Measurements from ENCODE around the gene IL4. TPM values are rescaled to one million over a fixed set of nuclear protein-coding genes. Genes with fewer than 3 reads are reported as not detected.

IL4 gene
- total and polyA plus RNA-seq, 4 donors = 0.43 TPM; not detected in 3

- H3K36me3 ChIP-seq (ENCODE audit: control insufficient read depth, insufficient read depth, low read length) = no peaks in the 10 kb centered on the region
- H3K27ac ChIP-seq (ENCODE audit: low read depth, low read length) = no peak overlapping the region
- no peak for DNase-seq (ENCODE audit: low read depth in 4 of 6, low spot score in 6 of 6)
- H3K27me3 ChIP-seq (ENCODE audit: control insufficient read depth, insufficient read depth, low read length) = no peaks in the 10 kb centered on the region
- H3K9me3 ChIP-seq (ENCODE audit: control insufficient read depth, insufficient read depth, low read length) = no peaks in the 10 kb centered on the region
- no peak overlapping the region for H3K4me3 ChIP-seq (ENCODE audit: low read depth, low read length)
- H3K4me1 ChIP-seq (ENCODE audit: control insufficient read depth, insufficient read depth, low read length) = peaks cover 5% of the 10 kb centered on the region
- 85% methylated on average over 13 of the region's 16 CpGs for WGBS (ENCODE audit: insufficient coverage)
Observed at GRCh38 chr5:132669966-132670882, 3.6 kb upstream of the IL4 start.

GRCh38 chr5:132671000-132671399 lies 2.8 kb upstream of the IL4 start:
- WGBS (ENCODE audit: insufficient coverage) = no CpG with 5 or more reads among the region's 3 CpGs
- no peaks in the 10 kb centered on the region for H3K36me3 ChIP-seq (ENCODE audit: control insufficient read depth, insufficient read depth, low read length)
- H3K9me3 ChIP-seq (ENCODE audit: control insufficient read depth, insufficient read depth, low read length) = no peaks in the 10 kb centered on the region
- no peak overlapping the region for H3K27ac ChIP-seq (ENCODE audit: low read depth, low read length)
- H3K4me3 ChIP-seq (ENCODE audit: low read depth, low read length) = no peak overlapping the region
- no peaks in the 10 kb centered on the region for H3K27me3 ChIP-seq (ENCODE audit: control insufficient read depth, insufficient read depth, low read length)
- H3K4me1 ChIP-seq (ENCODE audit: control insufficient read depth, insufficient read depth, low read length) = peaks cover 5% of the 10 kb centered on the region
- no peak for DNase-seq (ENCODE audit: low read depth in 4 of 6, low spot score in 6 of 6)

- no peaks in the 10 kb centered on the region for H3K9me3 ChIP-seq (ENCODE audit: control insufficient read depth, insufficient read depth, low read length)
- no peaks in the 10 kb centered on the region for H3K27me3 ChIP-seq (ENCODE audit: control insufficient read depth, insufficient read depth, low read length)
- no peak overlapping the region for H3K27ac ChIP-seq (ENCODE audit: low read depth, low read length)
- no CpG with 5 or more reads among the region's 1 CpG for WGBS (ENCODE audit: insufficient coverage)
- no peak for DNase-seq (ENCODE audit: low read depth in 4 of 6, low spot score in 6 of 6)
- no peaks in the 10 kb centered on the region for H3K4me1 ChIP-seq (ENCODE audit: control insufficient read depth, insufficient read depth, low read length)
- no peaks in the 10 kb centered on the region for H3K36me3 ChIP-seq (ENCODE audit: control insufficient read depth, insufficient read depth, low read length)
- no peak overlapping the region for H3K4me3 ChIP-seq (ENCODE audit: low read depth, low read length)
Observed at GRCh38 chr5:132673488-132673887, 301 bp upstream of the IL4 start.

- Histone ChIP-seq H3K9me3 (ENCODE audit: control insufficient read depth, insufficient read depth, low read length) (no peaks in the 10 kb centered on the region), H3K27me3 (ENCODE audit: control insufficient read depth, insufficient read depth, low read length) (no peaks in the 10 kb centered on the region), H3K36me3 (ENCODE audit: control insufficient read depth, insufficient read depth, low read length) (no peaks in the 10 kb centered on the region), H3K4me3 (ENCODE audit: low read depth, low read length) (no peak overlapping the region), H3K4me1 (ENCODE audit: control insufficient read depth, insufficient read depth, low read length) (no peaks in the 10 kb centered on the region), H3K27ac (ENCODE audit: low read depth, low read length) (no peak overlapping the region)
- 75% methylated on average over 7 of the region's 13 CpGs for WGBS (ENCODE audit: insufficient coverage)
- DNase-seq (ENCODE audit: low read depth in 4 of 6, low spot score in 6 of 6) = no peak
Observed at GRCh38 chr5:132674671-132675506, 1.1 kb downstream of the IL4 start.

- H3K4me1 ChIP-seq (ENCODE audit: control insufficient read depth, insufficient read depth, low read length) = no peaks in the 10 kb centered on the region
- no peaks in the 10 kb centered on the region for H3K9me3 ChIP-seq (ENCODE audit: control insufficient read depth, insufficient read depth, low read length)
- no peaks in the 10 kb centered on the region for H3K27me3 ChIP-seq (ENCODE audit: control insufficient read depth, insufficient read depth, low read length)
- 97% methylated on average over 7 of the region's 11 CpGs for WGBS (ENCODE audit: insufficient coverage)
- DNase-seq (ENCODE audit: low read depth in 4 of 6, low spot score in 6 of 6) = no peak
- no peak overlapping the region for H3K27ac ChIP-seq (ENCODE audit: low read depth, low read length)
- H3K4me3 ChIP-seq (ENCODE audit: low read depth, low read length) = no peak overlapping the region
- H3K36me3 ChIP-seq (ENCODE audit: control insufficient read depth, insufficient read depth, low read length) = no peaks in the 10 kb centered on the region
Observed at GRCh38 chr5:132675936-132676689, 2.3 kb downstream of the IL4 start.

DNA sequence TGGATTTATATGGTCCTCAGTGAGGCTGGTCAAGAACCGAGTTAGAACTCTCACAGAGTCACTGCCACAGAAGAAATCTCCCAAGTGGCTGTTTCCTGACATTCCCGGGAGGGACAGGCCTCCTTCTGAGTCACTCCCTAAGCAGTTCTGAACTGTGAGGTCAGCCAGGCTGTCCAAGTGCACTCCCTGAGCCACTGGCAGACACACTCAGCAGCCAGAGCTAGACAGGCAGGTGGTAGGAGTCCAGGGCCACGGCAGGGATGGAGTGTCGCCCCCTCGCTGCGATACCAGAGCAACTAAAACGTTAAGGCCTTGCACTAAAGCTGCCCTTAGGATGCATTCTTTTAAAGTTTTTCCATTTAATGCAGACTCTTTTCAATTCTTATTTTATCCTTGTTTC lies 3.4 kb downstream of the IL4 start:
- Histone ChIP-seq H3K9me3 (ENCODE audit: control insufficient read depth, insufficient read depth, low read length) (no peaks in the 10 kb centered on the region), H3K27ac (ENCODE audit: low read depth, low read length) (no peak overlapping the region), H3K36me3 (ENCODE audit: control insufficient read depth, insufficient read depth, low read length) (no peaks in the 10 kb centered on the region), H3K27me3 (ENCODE audit: control insufficient read depth, insufficient read depth, low read length) (no peaks in the 10 kb centered on the region), H3K4me1 (ENCODE audit: control insufficient read depth, insufficient read depth, low read length) (no peaks in the 10 kb centered on the region), H3K4me3 (ENCODE audit: low read depth, low read length) (no peak overlapping the region)
- no peak for DNase-seq (ENCODE audit: low read depth in 4 of 6, low spot score in 6 of 6)
- WGBS (ENCODE audit: insufficient coverage) = 65% methylated on average over 7 of the region's 7 CpGs

- H3K9me3 ChIP-seq (ENCODE audit: control insufficient read depth, insufficient read depth, low read length) = no peaks in the 10 kb centered on the region
- WGBS (ENCODE audit: insufficient coverage) = 78% methylated on average over 6 of the region's 15 CpGs
- no peaks in the 10 kb centered on the region for H3K27me3 ChIP-seq (ENCODE audit: control insufficient read depth, insufficient read depth, low read length)
- H3K36me3 ChIP-seq (ENCODE audit: control insufficient read depth, insufficient read depth, low read length) = no peaks in the 10 kb centered on the region
- no peak overlapping the region for H3K27ac ChIP-seq (ENCODE audit: low read depth, low read length)
- H3K4me1 ChIP-seq (ENCODE audit: control insufficient read depth, insufficient read depth, low read length) = no peaks in the 10 kb centered on the region
- DNase-seq (ENCODE audit: low read depth in 4 of 6, low spot score in 6 of 6) = no peak
- H3K4me3 ChIP-seq (ENCODE audit: low read depth, low read length) = no peak overlapping the region
Observed at GRCh38 chr5:132677682-132678400, 4.1 kb downstream of the IL4 start.

DNA sequence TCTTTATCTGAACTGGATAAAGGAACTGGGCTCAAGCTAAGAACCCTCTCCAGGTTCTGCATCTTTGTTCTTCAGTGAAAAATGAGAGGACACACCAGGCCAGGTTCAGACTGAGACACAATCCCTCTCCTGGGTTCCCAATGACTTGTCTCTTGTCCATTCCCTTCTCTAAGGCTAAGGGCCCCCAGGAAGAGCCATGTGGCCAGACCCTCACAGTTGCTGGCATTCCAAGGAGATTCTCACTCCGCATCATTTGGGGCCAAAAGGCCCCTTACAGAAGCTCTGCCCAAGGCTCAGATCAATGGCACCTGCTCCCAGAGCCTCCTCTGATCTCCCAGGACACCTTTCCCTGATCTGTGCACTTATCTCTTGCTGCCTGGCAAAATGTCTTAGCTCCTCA lies 4.9 kb downstream of the IL4 start:
- H3K36me3 ChIP-seq (ENCODE audit: control insufficient read depth, insufficient read depth, low read length) = no peaks in the 10 kb centered on the region
- H3K27me3 ChIP-seq (ENCODE audit: control insufficient read depth, insufficient read depth, low read length) = no peaks in the 10 kb centered on the region
- WGBS (ENCODE audit: insufficient coverage) = 90% methylated on average over 1 of the region's 1 CpG
- H3K9me3 ChIP-seq (ENCODE audit: control insufficient read depth, insufficient read depth, low read length) = no peaks in the 10 kb centered on the region
- H3K27ac ChIP-seq (ENCODE audit: low read depth, low read length) = no peak overlapping the region
- DNase-seq (ENCODE audit: low read depth in 4 of 6, low spot score in 6 of 6) = no peak
- no peaks in the 10 kb centered on the region for H3K4me1 ChIP-seq (ENCODE audit: control insufficient read depth, insufficient read depth, low read length)
- no peak overlapping the region for H3K4me3 ChIP-seq (ENCODE audit: low read depth, low read length)

- no peak for DNase-seq (ENCODE audit: low read depth in 4 of 6, low spot score in 6 of 6)
Observed at GRCh38 chr5:132679166-132679565, 5.4 kb downstream of the IL4 start.

More at GRCh38 chr5:132679166-132679565, 5.4 kb downstream of the IL4 start:
- WGBS (ENCODE audit: insufficient coverage) = 86% methylated on average over 5 of the region's 7 CpGs
- H3K27ac ChIP-seq (ENCODE audit: low read depth, low read length) = no peak overlapping the region
- H3K4me3 ChIP-seq (ENCODE audit: low read depth, low read length) = no peak overlapping the region
- H3K4me1 ChIP-seq (ENCODE audit: control insufficient read depth, insufficient read depth, low read length) = no peaks in the 10 kb centered on the region
- no peaks in the 10 kb centered on the region for H3K36me3 ChIP-seq (ENCODE audit: control insufficient read depth, insufficient read depth, low read length)
- H3K9me3 ChIP-seq (ENCODE audit: control insufficient read depth, insufficient read depth, low read length) = no peaks in the 10 kb centered on the region
- no peaks in the 10 kb centered on the region for H3K27me3 ChIP-seq (ENCODE audit: control insufficient read depth, insufficient read depth, low read length)
